ENCODE measurements around the gene YJEFN3.

YJEFN3 gene

GRCh38 chr19:19499272-19499995 lies 29.3 kb upstream of the YJEFN3 start:
- H4K8ac ChIP-seq (ENCODE audit: low read depth, low read length) = no peak overlapping the region
- H3K4me2 ChIP-seq (ENCODE audit: insufficient read depth, low read length, poor library complexity, severe bottlenecking) = no peak overlapping the region
- H3K4me1 ChIP-seq (ENCODE audit: control insufficient read depth in 2 of 2, insufficient read depth in 1 of 2, low read depth in 1 of 2, low read length in 2 of 2) = no peaks in the 10 kb centered on the region
- WGBS, 2 donors (ENCODE audit: extremely low coverage in 2 of 2, insufficient read length in 2 of 2, insufficient replicate concordance in 1 of 2) = no CpG with 5 or more reads among the region's 18 CpGs
- no peak overlapping the region for H2BK12ac ChIP-seq (ENCODE audit: low read length)
- no peak overlapping the region for H2AK5ac ChIP-seq (ENCODE audit: low read depth, low read length)
- H3K14ac ChIP-seq (ENCODE audit: low read length) = no peak overlapping the region
- H4K91ac ChIP-seq (ENCODE audit: low read depth, low read length, poor library complexity) = no peak overlapping the region
- H3K27me3 ChIP-seq (ENCODE audit: control insufficient read depth in 3 of 3, insufficient read depth in 3 of 3, low read depth in 1 of 3, low read length in 3 of 3) = no peaks in the 10 kb centered on the region
- H3K9ac ChIP-seq (ENCODE audit: low read depth, low read length, poor library complexity) = no peak overlapping the region
- no peak overlapping the region for H2AFZ ChIP-seq (ENCODE audit: low read length)
- H3K23ac ChIP-seq (ENCODE audit: low read depth, low read length, poor library complexity) = no peak overlapping the region
- no peak for DNase-seq (ENCODE audit: low spot score)
- H3K27ac ChIP-seq (replicated peaks; ENCODE audit: low read length) = no peak overlapping the region
- H2BK15ac ChIP-seq (ENCODE audit: low read length) = no peak overlapping the region
- H2BK120ac ChIP-seq (ENCODE audit: low read depth, low read length) = no peak overlapping the region
- peaks cover 77 to 98% of the 10 kb centered on the region in 2 donors for H3K36me3 ChIP-seq (replicated peaks in 1 of 2; ENCODE audit: control insufficient read depth in 2 of 2, insufficient read depth in 2 of 2, low read length in 2 of 2)
- H3K18ac ChIP-seq (ENCODE audit: low read length) = no peak overlapping the region
- H3K79me1 ChIP-seq (ENCODE audit: low read depth, low read length) = peaks cover 23% of the 10 kb centered on the region
- no peaks in the 10 kb centered on the region for H3K9me3 ChIP-seq (replicated peaks in 1 of 2; ENCODE audit: control insufficient read depth in 2 of 2, insufficient read depth in 1 of 2, low read depth in 1 of 2, low read length in 2 of 2)
- no peak overlapping the region for H3K4ac ChIP-seq (ENCODE audit: low read length)
- peak overlapping the region; percentile 53 for H2BK5ac ChIP-seq (ENCODE audit: low read length)
- H3K4me3 ChIP-seq (ENCODE audit: low read length in 2 of 2) = no peak overlapping the region

GRCh38 chr19:19500975-19501644 lies 27.6 kb upstream of the YJEFN3 start:
- Histone ChIP-seq H3K4me2 (ENCODE audit: insufficient read depth, low read length, poor library complexity, severe bottlenecking) (no peak overlapping the region), H3K36me3 (replicated peaks in 1 of 2; ENCODE audit: control insufficient read depth in 2 of 2, insufficient read depth in 2 of 2, low read length in 2 of 2) (peaks cover 78 to 100% of the 10 kb centered on the region in 2 donors), H4K8ac (ENCODE audit: low read depth, low read length) (no peak overlapping the region), H2BK12ac (ENCODE audit: low read length) (no peak overlapping the region), H2AK5ac (ENCODE audit: low read depth, low read length) (no peak overlapping the region), H2BK5ac (ENCODE audit: low read length) (no peak overlapping the region), H3K9ac (ENCODE audit: low read depth, low read length, poor library complexity) (peak overlapping the region; percentile 4), H3K14ac (ENCODE audit: low read length) (no peak overlapping the region), H4K91ac (ENCODE audit: low read depth, low read length, poor library complexity) (no peak overlapping the region), H3K4me1 (ENCODE audit: control insufficient read depth in 2 of 2, insufficient read depth in 1 of 2, low read depth in 1 of 2, low read length in 2 of 2) (no peaks in the 10 kb centered on the region), H3K9me3 (replicated peaks in 1 of 2; ENCODE audit: control insufficient read depth in 2 of 2, insufficient read depth in 1 of 2, low read depth in 1 of 2, low read length in 2 of 2) (no peaks in the 10 kb centered on the region), H3K79me1 (ENCODE audit: low read depth, low read length) (peaks cover 18% of the 10 kb centered on the region), H3K18ac (ENCODE audit: low read length) (no peak overlapping the region), H3K4me3 (ENCODE audit: low read length in 2 of 2) (no peak overlapping the region), H3K23ac (ENCODE audit: low read depth, low read length, poor library complexity) (peak overlapping the region; percentile 12), H3K27ac (replicated peaks; ENCODE audit: low read length) (no peak overlapping the region), H3K27me3 (ENCODE audit: control insufficient read depth in 3 of 3, insufficient read depth in 3 of 3, low read depth in 1 of 3, low read length in 3 of 3) (no peaks in the 10 kb centered on the region), H2BK15ac (ENCODE audit: low read length) (no peak overlapping the region), H3K4ac (ENCODE audit: low read length) (no peak overlapping the region), H2BK120ac (ENCODE audit: low read depth, low read length) (no peak overlapping the region), H2AFZ (ENCODE audit: low read length) (no peak overlapping the region)
- WGBS, 2 donors (ENCODE audit: extremely low coverage in 2 of 2, insufficient read length in 2 of 2, insufficient replicate concordance in 1 of 2) = no CpG with 5 or more reads among the region's 34 CpGs
- no peak for DNase-seq (ENCODE audit: low spot score)

GRCh38 chr19:19501798-19502197 lies 26.9 kb upstream of the YJEFN3 start:
- no peak overlapping the region for H3K4me3 ChIP-seq (ENCODE audit: low read length in 2 of 2)
- no peak overlapping the region for H3K18ac ChIP-seq (ENCODE audit: low read length)
- H3K27ac ChIP-seq (replicated peaks; ENCODE audit: low read length) = no peak overlapping the region
- H3K27me3 ChIP-seq (ENCODE audit: control insufficient read depth in 3 of 3, insufficient read depth in 3 of 3, low read depth in 1 of 3, low read length in 3 of 3) = no peaks in the 10 kb centered on the region
- H3K4me2 ChIP-seq (ENCODE audit: insufficient read depth, low read length, poor library complexity, severe bottlenecking) = no peak overlapping the region
- no peak overlapping the region for H2BK12ac ChIP-seq (ENCODE audit: low read length)
- no peak overlapping the region for H2BK120ac ChIP-seq (ENCODE audit: low read depth, low read length)
- no peak overlapping the region for H2BK5ac ChIP-seq (ENCODE audit: low read length)
- no CpG with 5 or more reads among the region's 26 CpGs for WGBS, 2 donors (ENCODE audit: extremely low coverage in 2 of 2, insufficient read length in 2 of 2, insufficient replicate concordance in 1 of 2)
- H4K8ac ChIP-seq (ENCODE audit: low read depth, low read length) = no peak overlapping the region
- no peak overlapping the region for H2BK15ac ChIP-seq (ENCODE audit: low read length)
- no peak overlapping the region for H3K4ac ChIP-seq (ENCODE audit: low read length)
- no peak overlapping the region for H2AFZ ChIP-seq (ENCODE audit: low read length)
- H3K79me1 ChIP-seq (ENCODE audit: low read depth, low read length) = peaks cover 15% of the 10 kb centered on the region
- no peaks in the 10 kb centered on the region for H3K9me3 ChIP-seq (replicated peaks in 1 of 2; ENCODE audit: control insufficient read depth in 2 of 2, insufficient read depth in 1 of 2, low read depth in 1 of 2, low read length in 2 of 2)
- no peaks in the 10 kb centered on the region for H3K4me1 ChIP-seq (ENCODE audit: control insufficient read depth in 2 of 2, insufficient read depth in 1 of 2, low read depth in 1 of 2, low read length in 2 of 2)
- no peak overlapping the region for H2AK5ac ChIP-seq (ENCODE audit: low read depth, low read length)
- H3K14ac ChIP-seq (ENCODE audit: low read length) = no peak overlapping the region
- no peak for DNase-seq (ENCODE audit: low spot score)
- peaks cover 77 to 100% of the 10 kb centered on the region in 2 donors for H3K36me3 ChIP-seq (replicated peaks in 1 of 2; ENCODE audit: control insufficient read depth in 2 of 2, insufficient read depth in 2 of 2, low read length in 2 of 2)
- H3K9ac ChIP-seq (ENCODE audit: low read depth, low read length, poor library complexity) = no peak overlapping the region
- no peak overlapping the region for H3K23ac ChIP-seq (ENCODE audit: low read depth, low read length, poor library complexity)
- H4K91ac ChIP-seq (ENCODE audit: low read depth, low read length, poor library complexity) = no peak overlapping the region

GRCh38 chr19:19502281-19502680 lies 26.4 kb upstream of the YJEFN3 start:
- no peak overlapping the region for H3K14ac ChIP-seq (ENCODE audit: low read length)
- H2AFZ ChIP-seq (ENCODE audit: low read length) = no peak overlapping the region
- no peaks in the 10 kb centered on the region for H3K27me3 ChIP-seq (ENCODE audit: control insufficient read depth in 3 of 3, insufficient read depth in 3 of 3, low read depth in 1 of 3, low read length in 3 of 3)
- H3K18ac ChIP-seq (ENCODE audit: low read length) = peak overlapping the region; percentile 76
- no peak for DNase-seq (ENCODE audit: low spot score)
- H3K4me2 ChIP-seq (ENCODE audit: insufficient read depth, low read length, poor library complexity, severe bottlenecking) = no peak overlapping the region
- H3K79me1 ChIP-seq (ENCODE audit: low read depth, low read length) = peaks cover 15% of the 10 kb centered on the region
- no peaks in the 10 kb centered on the region for H3K9me3 ChIP-seq (replicated peaks in 1 of 2; ENCODE audit: control insufficient read depth in 2 of 2, insufficient read depth in 1 of 2, low read depth in 1 of 2, low read length in 2 of 2)
- no peaks in the 10 kb centered on the region for H3K4me1 ChIP-seq (ENCODE audit: control insufficient read depth in 2 of 2, insufficient read depth in 1 of 2, low read depth in 1 of 2, low read length in 2 of 2)
- H4K91ac ChIP-seq (ENCODE audit: low read depth, low read length, poor library complexity) = no peak overlapping the region
- H2BK12ac ChIP-seq (ENCODE audit: low read length) = peak overlapping the region; percentile 22
- peaks cover 74 to 100% of the 10 kb centered on the region in 2 donors for H3K36me3 ChIP-seq (replicated peaks in 1 of 2; ENCODE audit: control insufficient read depth in 2 of 2, insufficient read depth in 2 of 2, low read length in 2 of 2)
- H2AK5ac ChIP-seq (ENCODE audit: low read depth, low read length) = no peak overlapping the region
- no peak overlapping the region for H2BK15ac ChIP-seq (ENCODE audit: low read length)
- no CpG with 5 or more reads among the region's 19 CpGs for WGBS, 2 donors (ENCODE audit: extremely low coverage in 2 of 2, insufficient read length in 2 of 2, insufficient replicate concordance in 1 of 2)
- H3K9ac ChIP-seq (ENCODE audit: low read depth, low read length, poor library complexity) = no peak overlapping the region
- H3K4ac ChIP-seq (ENCODE audit: low read length) = no peak overlapping the region
- no peak overlapping the region for H3K23ac ChIP-seq (ENCODE audit: low read depth, low read length, poor library complexity)
- H2BK5ac ChIP-seq (ENCODE audit: low read length) = peak overlapping the region; percentile 39
- H3K27ac ChIP-seq (replicated peaks; ENCODE audit: low read length) = no peak overlapping the region
- no peak overlapping the region for H3K4me3 ChIP-seq (ENCODE audit: low read length in 2 of 2)
- no peak overlapping the region for H4K8ac ChIP-seq (ENCODE audit: low read depth, low read length)
- H2BK120ac ChIP-seq (ENCODE audit: low read depth, low read length) = no peak overlapping the region

Data from neuronal stem cell (in vitro differentiated cells).